HepG2 (cell line): ENCODE data around the gene ACAP3. TPM values are rescaled to one million over a fixed set of nuclear protein-coding genes. Genes with fewer than 3 reads are reported as not detected.
"Not testable (repeated sequence)": the region's sequence is repeated elsewhere in the genome, so short reads cannot be mapped to it uniquely, and the experiment has no call there.

Source experiments
- ATAC-seq: fragments of 200-7000 bp; cut with Tn5 transposase; 3 replicates; pipeline ENCODE4 v1.9.1; 2020; ENCODE audit warnings: mild to moderate bottlenecking, moderate library complexity
- BruUV-seq: library from RNA; stranded (reverse); fragments of 400-500 nt; replicated peaks from 2 replicates; lab custom pipeline; 2021; lab: Mats Ljungman, UMichigan
- CTCF ChIA-PET: fragments of 300-600 bp; formaldehyde crosslinking; extraction: SDS; loops from one replicate; lab custom pipeline; 2021; ENCODE audit warnings: low total read pairs, inconsistent platforms, low intra/inter-chr PET ratio; lab: Yijun Ruan, JAX
- POLR2A ChIA-PET: fragments of 350-600 bp; sonication (Branson Sonifier 250); formaldehyde crosslinking; loops from one replicate; lab custom pipeline; 2020; ENCODE audit warnings: antibody characterized with exemption, inconsistent platforms; lab: Yijun Ruan, JAX
- DNase-seq: peaks from one replicate; pipeline ENCODE4 v3.0.0-alpha.2; 2015; ENCODE audit warnings: low spot score
- FAIRE-seq: peaks from 3 replicates; lab custom pipeline; 2011; peaks lifted over from hg19 to GRCh38; lab: Jason Lieb, UNC
- H2AFZ ChIP-seq: one replicate; pipeline ENCODE4 v1.6.1; 2011; ENCODE audit warnings: low read length, inconsistent platforms
- H3K27ac ChIP-seq: fragments of 300-600 bp; 3 replicates; pipeline ENCODE4 v1.8.0; 2011; ENCODE audit warnings: mixed run types, mild to moderate bottlenecking, mixed read lengths, low read length, inconsistent platforms; ENCODE audit not compliant: insufficient read depth; ENCODE audit errors: extremely low read length
- H3K27me3 ChIP-seq, 2 experiments: fragments of 200-600 bp in 1 of 2; 2 replicates in 1 of 2; 3 replicates in 1 of 2; pipeline versions ENCODE4 v1.6.0 to v1.8.0; 2011; ENCODE audit warnings: low read length in 2 of 2, mild to moderate bottlenecking in 2 of 2, moderate library complexity in 2 of 2, inconsistent platforms in 1 of 2; ENCODE audit not compliant: insufficient read depth in 2 of 2, control insufficient read depth in 1 of 2
- H3K36me3 ChIP-seq, 2 experiments: fragments of 200-600 bp in 1 of 2; replicated peaks in 1 of 2; 2 replicates in 1 of 2; 3 replicates in 1 of 2; pipeline versions ENCODE4 v1.5.1 to v1.8.0; 2011; ENCODE audit warnings: low read length in 2 of 2, inconsistent platforms in 1 of 2; ENCODE audit not compliant: insufficient read depth in 2 of 2, control insufficient read depth in 1 of 2
- H3K4me1 ChIP-seq: 2 replicates; pipeline ENCODE4 v1.5.1; 2012; ENCODE audit warnings: low read length, inconsistent platforms; ENCODE audit not compliant: insufficient read depth
- H3K4me2 ChIP-seq: 2 replicates; pipeline ENCODE4 v1.6.0; 2011; ENCODE audit warnings: low read depth, low read length, inconsistent platforms
- H3K4me3 ChIP-seq, 3 experiments: fragments of 200-600 bp in 1 of 3; sonication (generic), shearing (Covaris generic) in 1 of 3; replicated peaks in 1 of 3; 2 replicates each; pipeline ENCODE4 v1.5.1; 2011 to 2016; ENCODE audit warnings: low read length in 3 of 3, inconsistent platforms in 2 of 3, low read depth in 2 of 3, mild to moderate bottlenecking in 2 of 3, control low read depth in 1 of 3, mixed read lengths in 1 of 3; ENCODE audit not compliant: insufficient read depth in 1 of 3
- H3K79me2 ChIP-seq: one replicate; pipeline ENCODE4 v1.6.1; 2011; ENCODE audit warnings: low read length, inconsistent platforms; ENCODE audit not compliant: insufficient read depth
- H3K9ac ChIP-seq: 2 replicates; pipeline ENCODE4 v1.6.0; 2011; ENCODE audit warnings: mild to moderate bottlenecking, low read depth, low read length, inconsistent platforms; ENCODE audit not compliant: insufficient read depth
- H3K9me3 ChIP-seq: 2 replicates; pipeline ENCODE4 v1.5.1; 2012; ENCODE audit warnings: mild to moderate bottlenecking, low read length
- H4K20me1 ChIP-seq: 2 replicates; pipeline ENCODE4 v1.6.0; 2011; ENCODE audit warnings: inconsistent platforms, mild to moderate bottlenecking, low read length, moderate library complexity; ENCODE audit not compliant: insufficient read depth
- CENPX ChIP-seq: sonication (generic); formaldehyde crosslinking; IDR thresholded peaks from 2 replicates; pipeline ENCODE4 v1.9.0; 2021; ENCODE audit warnings: mild to moderate bottlenecking, missing genetic modification reagents, moderate library complexity
- GPN1 ChIP-seq: sonication (generic); formaldehyde crosslinking; IDR thresholded peaks from 2 replicates; pipeline ENCODE4 v1.5.1; 2020; ENCODE audit warnings: missing genetic modification reagents, borderline replicate concordance
- TFDP2 ChIP-seq: sonication (generic); formaldehyde crosslinking; IDR thresholded peaks from 2 replicates; pipeline ENCODE4 v1.4.0; 2020; ENCODE audit warnings: missing genetic modification reagents
- ZNF558 ChIP-seq: sonication (generic); formaldehyde crosslinking; IDR thresholded peaks from 2 replicates; pipeline ENCODE4 v1.9.0; 2022; ENCODE audit warnings: mild to moderate bottlenecking, missing genetic modification reagents, borderline replicate concordance
- ZNF720 ChIP-seq: sonication (generic); formaldehyde crosslinking; IDR thresholded peaks from 2 replicates; pipeline ENCODE4 v1.4.0; 2020; ENCODE audit warnings: missing genetic modification reagents
- WGBS: methylation state at CpG from one replicate; pipeline ENCODE4 v1.1.6; 2017; ENCODE audit warnings: low lambda C conversion rate; 5-methylcytosine and 5-hydroxymethylcytosine counted together
- in situ Hi-C: cut with HindIII; loops from 2 replicates; pipeline ENCODE4 v1.10.0; 2017; ENCODE audit warnings: low pct_unique_long_range_greater_than_20kb; ENCODE audit not compliant: extremely low pct_ligation_motif_present
- intact Hi-C: fragments of 100-400 bp; cut with micrococcal nuclease; formaldehyde crosslinking; loops from one replicate; pipeline ENCODE4 v1.10.0; 2022; ENCODE audit not compliant: unreplicated experiment
- polyA plus RNA-seq, 8 experiments: library from polyadenylated mRNA; depleted of rRNA in 3 of 8; stranded (reverse) in 7 of 8; unstranded in 1 of 8; fragments of >200 nt; fragmentation: Illumina TruSeq in 4 of 8; extraction: Trizol in 4 of 8; gene quantifications; 2 replicates each; pipeline versions ENCODE4 v1.2.1 to v1.2.3, GENCODE V29; 2011 to 2016; ENCODE audit warnings: low read depth in 4 of 8, missing spikeins in 1 of 8, mixed read lengths in 1 of 8; ENCODE audit not compliant: insufficient read depth in 1 of 8
- total RNA-seq, 5 experiments: library from RNA; depleted of rRNA; stranded (reverse); fragments of >200 nt; fragmentation: Illumina TruSeq; extraction: Trizol; gene quantifications; 2 replicates each; pipeline ENCODE4 v1.2.3, GENCODE V29; 2016; ENCODE audit warnings: low read depth in 1 of 5

Gene ACAP3
- total and polyA plus RNA-seq, 2 of the 13 experiments (the other 11 are each of a cell fraction or from before 2014, with no cell fraction given), result 29.4 to 50.8 TPM

GRCh38 chr1:1317420-1317819 lies 9.7 kb upstream of the ACAP3 start:
- CTCF ChIA-PET, result no interaction called here
- H2AFZ ChIP-seq, result no peak overlapping the region
- H3K4me2 ChIP-seq, result no peak overlapping the region
- H3K4me1 ChIP-seq, result peaks cover 6% of the 10 kb centered on the region; the same call in 1 of the 2 replicates
- TF ChIP-seq CENPX (CRISPR knock-in tag), result no peak
- no peak for TF ChIP-seq ZNF558 (CRISPR knock-in tag)
- TF ChIP-seq ZNF720, result no peak
- no peak for TF ChIP-seq TFDP2 (CRISPR knock-in tag)
- TF ChIP-seq GPN1 (CRISPR knock-in tag), result no peak
- no peaks in the 10 kb centered on the region for H3K9me3 ChIP-seq
- peaks cover 5% of the 10 kb centered on the region; the same call in 1 of the 2 replicates for H4K20me1 ChIP-seq
- intact Hi-C loops, result no loop called here
- POLR2A ChIA-PET, result no interaction called here
- no peak overlapping the region for H3K27ac ChIP-seq
- DNase-seq, result no peak
- in situ Hi-C loops, result no loop called here
- BruUV-seq, result TSS peak; percentile 51
- H3K79me2 ChIP-seq, result peaks cover 24% of the 10 kb centered on the region
- no peaks in the 10 kb centered on the region for H3K27me3 ChIP-seq
- H3K9ac ChIP-seq, result no peak overlapping the region
- peaks cover 19 to 58% of the 10 kb centered on the region in 2 experiments; a peak in 4 of 5 replicates for H3K36me3 ChIP-seq
- FAIRE-seq, result no peak
- 94% methylated on average over 6 of the region's 6 CpGs for WGBS
- H3K4me3 ChIP-seq, result no peak overlapping the region
- no peak for ATAC-seq

GRCh38 chr1:1316199-1316598 lies 8.5 kb upstream of the ACAP3 start:
- H3K4me2 ChIP-seq, H3K4me3 ChIP-seq, H3K9me3 ChIP-seq, H4K20me1 ChIP-seq, in situ Hi-C loops, H3K27ac ChIP-seq, H3K9ac ChIP-seq, DNase-seq, H2AFZ ChIP-seq, POLR2A ChIA-PET, H3K27me3 ChIP-seq, FAIRE-seq, intact Hi-C loops, H3K4me1 ChIP-seq, BruUV-seq, ATAC-seq, CTCF ChIA-PET: not testable (repeated sequence)
- Histone ChIP-seq H3K36me3 (peaks cover 20 to 60% of the 10 kb centered on the region in 2 experiments; a peak in 4 of 5 replicates), H3K79me2 (peaks cover 12% of the 10 kb centered on the region)
- WGBS, result 86% methylated on average over 8 of the region's 8 CpGs
